ENCODE measurements around the gene MALRD1. TPM values are rescaled to one million over a fixed set of nuclear protein-coding genes. Genes with fewer than 3 reads are reported as not detected.

The MALRD1 gene
- total RNA-seq, 1 donor from 2014 or later = 0.45 TPM

GRCh38 chr10:19385846-19386450 is 337.3 kb downstream of the MALRD1 start:
- Histone ChIP-seq H3K4me1 (ENCODE audit: insufficient read depth, low read length) (no peaks in the 10 kb centered on the region), H3K27ac (ENCODE audit: low read depth, low read length) (no peak overlapping the region), H3K9me3 (ENCODE audit: insufficient read depth, low read depth, low read length) (no peaks in the 10 kb centered on the region), H3K36me3 (ENCODE audit: insufficient read depth, low read length) (no peaks in the 10 kb centered on the region), H3K79me2 (ENCODE audit: insufficient read depth, low read length) (no peaks in the 10 kb centered on the region), H3K27me3 (ENCODE audit: insufficient read depth, low read length) (no peaks in the 10 kb centered on the region), H4K20me1 (ENCODE audit: insufficient read depth, low read length) (no peaks in the 10 kb centered on the region), H2AFZ (ENCODE audit: low read depth, low read length) (no peak overlapping the region), H3K4me2 (ENCODE audit: low read length) (no peak overlapping the region), H3K4me3 (ENCODE audit: insufficient read depth, low read depth, low read length) (no peak overlapping the region), H3K9ac (ENCODE audit: low read length) (no peak overlapping the region)
- FAIRE-seq (no peak), DNase-seq (ENCODE audit: low read depth) (no peak)
- Mint-ChIP-seq H3K27ac (ENCODE audit: unreplicated experiment) (no peak overlapping the region), H3K36me3 (ENCODE audit: low read depth, unreplicated experiment) (no peaks in the 10 kb centered on the region), H3K9me3 (ENCODE audit: unreplicated experiment) (no peaks in the 10 kb centered on the region), H3K4me3 (ENCODE audit: unreplicated experiment) (no peak overlapping the region), H3K4me1 (ENCODE audit: low read depth, unreplicated experiment) (no peaks in the 10 kb centered on the region), H3K27me3 (ENCODE audit: low read depth, unreplicated experiment) (no peaks in the 10 kb centered on the region)
- TF ChIP-seq, protein P1, sequence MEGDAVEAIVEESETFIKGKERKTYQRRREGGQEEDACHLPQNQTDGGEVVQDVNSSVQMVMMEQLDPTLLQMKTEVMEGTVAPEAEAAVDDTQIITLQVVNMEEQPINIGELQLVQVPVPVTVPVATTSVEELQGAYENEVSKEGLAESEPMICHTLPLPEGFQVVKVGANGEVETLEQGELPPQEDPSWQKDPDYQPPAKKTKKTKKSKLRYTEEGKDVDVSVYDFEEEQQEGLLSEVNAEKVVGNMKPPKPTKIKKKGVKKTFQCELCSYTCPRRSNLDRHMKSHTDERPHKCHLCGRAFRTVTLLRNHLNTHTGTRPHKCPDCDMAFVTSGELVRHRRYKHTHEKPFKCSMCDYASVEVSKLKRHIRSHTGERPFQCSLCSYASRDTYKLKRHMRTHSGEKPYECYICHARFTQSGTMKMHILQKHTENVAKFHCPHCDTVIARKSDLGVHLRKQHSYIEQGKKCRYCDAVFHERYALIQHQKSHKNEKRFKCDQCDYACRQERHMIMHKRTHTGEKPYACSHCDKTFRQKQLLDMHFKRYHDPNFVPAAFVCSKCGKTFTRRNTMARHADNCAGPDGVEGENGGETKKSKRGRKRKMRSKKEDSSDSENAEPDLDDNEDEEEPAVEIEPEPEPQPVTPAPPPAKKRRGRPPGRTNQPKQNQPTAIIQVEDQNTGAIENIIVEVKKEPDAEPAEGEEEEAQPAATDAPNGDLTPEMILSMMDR (IDR thresholded peaks at IDR 0.05; ENCODE audit: insufficient read depth, low read depth, low read length) = no peak
- no peak for TF ChIP-seq EZH2 (IDR thresholded peaks at IDR 0.05; ENCODE audit: insufficient read depth, low read length)

- Histone ChIP-seq H3K4me2 (ENCODE audit: low read length) (no peak overlapping the region), H3K9ac (ENCODE audit: low read length) (no peak overlapping the region), H3K9me3 (ENCODE audit: insufficient read depth, low read depth, low read length) (no peaks in the 10 kb centered on the region), H2AFZ (ENCODE audit: low read depth, low read length) (no peak overlapping the region), H3K4me3 (ENCODE audit: insufficient read depth, low read depth, low read length) (no peak overlapping the region), H3K27ac (ENCODE audit: low read depth, low read length) (no peak overlapping the region), H3K79me2 (ENCODE audit: insufficient read depth, low read length) (no peaks in the 10 kb centered on the region), H3K27me3 (ENCODE audit: insufficient read depth, low read length) (no peaks in the 10 kb centered on the region), H4K20me1 (ENCODE audit: insufficient read depth, low read length) (no peaks in the 10 kb centered on the region), H3K4me1 (ENCODE audit: insufficient read depth, low read length) (no peaks in the 10 kb centered on the region), H3K36me3 (ENCODE audit: insufficient read depth, low read length) (no peaks in the 10 kb centered on the region)
- FAIRE-seq (no peak), DNase-seq (ENCODE audit: low read depth) (no peak)
- H3K4me1 Mint-ChIP-seq (ENCODE audit: low read depth, unreplicated experiment) = no peaks in the 10 kb centered on the region
- no peaks in the 10 kb centered on the region for H3K27me3 Mint-ChIP-seq (ENCODE audit: low read depth, unreplicated experiment)
- H3K9me3 Mint-ChIP-seq (ENCODE audit: unreplicated experiment) = no peaks in the 10 kb centered on the region
- H3K27ac Mint-ChIP-seq (ENCODE audit: unreplicated experiment) = no peak overlapping the region
- TF ChIP-seq, protein P1 (IDR thresholded peaks at IDR 0.05; ENCODE audit: insufficient read depth, low read depth, low read length) = no peak
- no peak for TF ChIP-seq EZH2 (IDR thresholded peaks at IDR 0.05; ENCODE audit: insufficient read depth, low read length)
- H3K4me3 Mint-ChIP-seq (ENCODE audit: unreplicated experiment) = no peak overlapping the region
- no peaks in the 10 kb centered on the region for H3K36me3 Mint-ChIP-seq (ENCODE audit: low read depth, unreplicated experiment)
Measured at GRCh38 chr10:19408924-19409323, 360.3 kb downstream of the MALRD1 start.

DNA sequence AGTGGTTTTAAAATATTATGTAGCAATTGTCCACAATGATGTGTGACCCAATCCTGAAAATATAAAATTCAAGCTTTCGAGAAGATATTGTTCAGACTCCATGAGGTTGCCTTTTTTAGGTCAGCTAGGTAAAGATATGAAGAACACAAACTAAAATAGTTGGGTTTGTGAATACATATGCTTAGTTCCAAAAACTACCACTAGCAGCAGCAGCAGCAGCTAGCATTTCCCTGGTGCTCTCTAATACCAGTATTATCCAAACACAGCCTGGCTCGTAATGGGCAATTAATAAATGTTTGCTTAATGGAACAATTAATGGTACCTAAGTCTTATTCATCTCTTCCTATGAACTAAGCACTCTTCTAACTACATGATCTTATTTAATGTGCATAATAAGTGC is 362.5 kb downstream of the MALRD1 start:
- no peak for TF ChIP-seq EZH2 (IDR thresholded peaks at IDR 0.05; ENCODE audit: insufficient read depth, low read length)
- TF ChIP-seq, protein P1 (IDR thresholded peaks at IDR 0.05; ENCODE audit: insufficient read depth, low read depth, low read length) = no peak
- no peaks in the 10 kb centered on the region for H3K9me3 Mint-ChIP-seq (ENCODE audit: unreplicated experiment)
- Histone ChIP-seq H4K20me1 (ENCODE audit: insufficient read depth, low read length) (no peaks in the 10 kb centered on the region), H3K27ac (ENCODE audit: low read depth, low read length) (no peak overlapping the region), H3K4me2 (ENCODE audit: low read length) (no peak overlapping the region), H2AFZ (ENCODE audit: low read depth, low read length) (no peak overlapping the region), H3K36me3 (ENCODE audit: insufficient read depth, low read length) (no peaks in the 10 kb centered on the region), H3K9ac (ENCODE audit: low read length) (no peak overlapping the region), H3K9me3 (ENCODE audit: insufficient read depth, low read depth, low read length) (no peaks in the 10 kb centered on the region), H3K4me1 (ENCODE audit: insufficient read depth, low read length) (no peaks in the 10 kb centered on the region), H3K79me2 (ENCODE audit: insufficient read depth, low read length) (no peaks in the 10 kb centered on the region), H3K27me3 (ENCODE audit: insufficient read depth, low read length) (no peaks in the 10 kb centered on the region), H3K4me3 (ENCODE audit: insufficient read depth, low read depth, low read length) (no peak overlapping the region)
- no peak overlapping the region for H3K27ac Mint-ChIP-seq (ENCODE audit: unreplicated experiment)
- H3K27me3 Mint-ChIP-seq (ENCODE audit: low read depth, unreplicated experiment) = no peaks in the 10 kb centered on the region
- no peaks in the 10 kb centered on the region for H3K4me1 Mint-ChIP-seq (ENCODE audit: low read depth, unreplicated experiment)
- H3K36me3 Mint-ChIP-seq (ENCODE audit: low read depth, unreplicated experiment) = no peaks in the 10 kb centered on the region
- H3K4me3 Mint-ChIP-seq (ENCODE audit: unreplicated experiment) = no peak overlapping the region
- FAIRE-seq (no peak), DNase-seq (ENCODE audit: low read depth) (no peak)
